NCI-H2107 (cell line): ENCODE data around the gene HMMR.

ENCODE experiments used
- DNase-seq: peaks from one replicate; lab custom pipeline; 2025; lab: John Stamatoyannopoulos, UW

Gene HMMR

DNA sequence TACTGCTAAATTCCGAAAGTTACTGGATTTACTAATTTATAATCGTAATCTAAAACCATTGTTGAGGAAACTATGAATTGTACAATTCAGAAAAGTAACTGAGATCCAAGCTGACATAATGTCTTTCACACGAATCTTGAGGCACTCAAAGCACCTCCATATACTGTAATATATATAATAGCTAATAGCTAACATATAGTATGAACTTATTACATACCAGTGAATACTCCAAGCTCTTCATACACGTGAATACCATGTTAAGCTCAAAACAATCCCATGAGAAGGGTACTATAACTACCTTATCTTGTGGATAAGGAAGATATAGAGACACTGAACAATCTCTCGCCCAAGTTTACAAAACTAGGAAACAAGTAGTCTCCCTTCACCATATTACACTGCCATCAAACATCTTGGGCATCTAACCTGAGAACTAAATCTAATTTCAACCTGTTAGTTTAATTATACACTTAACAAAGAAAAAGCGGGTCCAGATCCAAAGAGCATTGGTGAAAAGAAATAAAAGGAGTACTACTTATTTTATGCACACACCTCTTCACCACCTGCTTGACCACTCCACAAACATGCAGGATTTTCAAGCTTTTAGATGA, 1.6 kb upstream of the HMMR start:
- DNase-seq: no peak

DNA sequence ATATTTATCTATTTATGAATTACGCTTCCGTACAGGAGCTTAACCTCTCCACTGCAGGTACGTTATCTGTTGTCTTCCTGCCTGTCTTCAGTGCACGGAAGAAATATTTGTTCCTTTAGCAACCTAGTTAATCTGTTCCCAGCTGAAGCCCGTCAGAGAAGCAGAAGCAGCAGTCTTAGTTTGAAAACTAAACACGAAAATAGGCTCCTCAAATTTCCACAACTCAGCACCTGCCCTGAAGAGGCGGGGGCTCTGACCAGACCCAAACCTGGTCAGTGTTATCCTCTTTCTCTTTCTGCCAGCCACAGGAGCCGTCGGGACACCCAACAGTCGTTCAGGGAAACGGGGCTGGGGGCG, 992 bp upstream of the HMMR start:
- no peak for DNase-seq

DNA sequence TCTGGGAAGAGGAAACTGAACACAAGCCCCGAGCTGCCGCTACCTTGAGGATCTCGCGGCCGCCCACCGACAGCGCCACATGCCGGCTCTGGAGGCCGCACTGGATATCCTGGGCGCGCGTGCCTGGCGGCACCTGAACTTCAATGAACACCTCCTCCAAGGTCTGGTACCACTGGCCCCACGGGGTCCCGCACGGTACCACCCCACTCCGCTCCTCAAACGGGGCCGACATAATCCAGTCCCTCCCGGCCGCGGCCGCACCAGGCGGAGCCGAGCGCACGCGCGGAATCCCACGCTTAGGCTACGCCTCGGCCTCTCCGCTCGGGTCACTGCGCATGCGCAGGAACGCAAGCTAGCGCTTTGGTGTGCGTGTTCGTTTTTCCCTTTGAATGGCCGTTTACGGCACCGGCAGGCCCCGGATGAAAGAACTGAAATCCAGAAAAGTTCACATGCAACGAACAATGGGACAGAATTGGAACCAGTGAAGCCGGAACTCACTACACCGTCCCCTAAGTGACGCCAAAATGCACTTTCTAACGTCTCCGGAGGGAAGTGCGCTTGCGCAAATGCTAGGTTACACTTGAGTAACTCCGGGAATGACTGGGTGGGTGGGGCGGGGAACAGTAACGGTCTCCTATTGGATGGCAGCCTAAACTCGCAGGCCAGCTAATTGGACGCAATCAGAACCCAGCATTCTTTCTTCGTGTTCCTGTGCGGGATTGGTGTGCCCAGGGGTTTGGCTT, 442 bp upstream of the HMMR start, which contains the start of gene NUDCD2:
TSS of gene NUDCD2 (minus strand) at position 284 of the 743 bp plus-strand sequence. CDS start at position 232, 52 bp downstream.
- peak; percentile 92 for DNase-seq

DNA sequence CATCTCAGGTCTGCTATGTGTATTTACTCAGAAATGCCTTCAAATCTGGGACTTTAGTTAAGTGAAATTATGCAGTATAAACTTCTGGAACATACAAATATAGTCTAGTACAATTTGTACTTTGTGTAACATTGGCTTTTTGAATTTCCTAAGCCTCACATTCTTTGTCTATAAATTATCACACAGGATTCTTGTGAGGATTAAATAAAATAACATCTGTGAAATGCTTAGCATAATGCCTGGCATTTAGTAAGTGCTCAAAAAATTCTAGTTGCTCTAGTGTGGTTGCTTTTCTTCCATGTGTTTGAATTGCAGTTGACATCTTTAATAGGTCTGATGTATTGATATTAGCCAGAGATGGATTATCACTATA, 2.6 kb downstream of the HMMR start:
- no peak for DNase-seq

DNA sequence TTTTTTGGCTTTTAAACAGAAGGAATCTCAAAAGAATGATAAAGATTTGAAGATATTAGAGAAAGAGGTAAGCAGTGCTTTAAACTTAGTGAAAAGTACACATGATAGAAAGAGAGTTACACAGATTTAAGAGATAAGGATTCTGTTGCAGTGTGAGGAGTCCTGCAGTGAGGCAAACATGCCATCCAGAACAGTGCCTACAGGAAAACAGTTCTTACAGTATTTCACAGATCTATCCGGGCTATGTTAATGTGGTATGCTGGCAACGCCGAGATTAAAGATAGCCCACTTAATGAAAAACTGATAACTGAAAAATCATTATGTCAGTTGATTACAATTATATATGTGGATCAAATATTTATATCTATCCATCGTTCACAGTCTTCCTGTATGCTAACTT, 7.2 kb downstream of the HMMR start:
- DNase-seq: no peak

DNA sequence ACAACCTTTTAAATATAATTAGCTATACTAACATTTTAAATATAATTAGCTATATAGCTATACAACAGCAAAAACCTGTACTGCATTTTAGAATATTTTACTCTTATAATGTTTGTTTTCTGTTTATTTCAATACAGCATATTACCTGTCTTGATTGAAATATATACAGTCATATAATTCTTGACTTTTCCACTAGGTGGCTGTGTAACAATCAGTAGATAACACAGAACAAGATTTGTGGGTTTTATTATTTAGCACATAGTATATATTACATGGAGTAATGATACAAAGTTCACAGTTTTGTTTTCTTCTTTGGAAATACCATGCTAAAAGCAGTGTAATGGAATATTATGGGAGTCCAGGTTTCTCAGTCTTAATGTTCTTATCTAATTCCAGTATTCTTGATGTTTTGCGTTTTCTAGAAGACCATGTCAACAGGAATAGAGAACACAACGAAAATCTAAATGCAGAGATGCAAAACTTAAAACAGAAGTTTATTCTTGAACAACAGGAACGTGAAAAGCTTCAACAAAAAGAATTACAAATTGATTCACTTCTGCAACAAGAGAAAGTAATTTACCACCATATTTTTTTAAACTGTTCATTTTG, 13.3 kb downstream of the HMMR start:
- no peak for DNase-seq

DNA sequence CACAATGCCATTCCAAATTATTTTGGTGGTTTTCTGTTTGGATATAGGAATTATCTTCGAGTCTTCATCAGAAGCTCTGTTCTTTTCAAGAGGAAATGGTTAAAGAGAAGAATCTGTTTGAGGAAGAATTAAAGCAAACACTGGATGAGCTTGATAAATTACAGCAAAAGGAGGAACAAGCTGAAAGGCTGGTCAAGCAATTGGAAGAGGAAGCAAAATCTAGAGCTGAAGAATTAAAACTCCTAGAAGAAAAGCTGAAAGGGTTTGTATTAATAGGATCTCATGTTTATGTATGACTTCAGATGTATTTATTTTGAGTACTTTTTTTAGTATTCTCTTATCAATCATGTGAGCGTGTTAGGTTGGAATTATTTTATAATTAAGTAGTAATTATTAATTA, 15.0 kb downstream of the HMMR start:
- DNase-seq: no peak

DNA sequence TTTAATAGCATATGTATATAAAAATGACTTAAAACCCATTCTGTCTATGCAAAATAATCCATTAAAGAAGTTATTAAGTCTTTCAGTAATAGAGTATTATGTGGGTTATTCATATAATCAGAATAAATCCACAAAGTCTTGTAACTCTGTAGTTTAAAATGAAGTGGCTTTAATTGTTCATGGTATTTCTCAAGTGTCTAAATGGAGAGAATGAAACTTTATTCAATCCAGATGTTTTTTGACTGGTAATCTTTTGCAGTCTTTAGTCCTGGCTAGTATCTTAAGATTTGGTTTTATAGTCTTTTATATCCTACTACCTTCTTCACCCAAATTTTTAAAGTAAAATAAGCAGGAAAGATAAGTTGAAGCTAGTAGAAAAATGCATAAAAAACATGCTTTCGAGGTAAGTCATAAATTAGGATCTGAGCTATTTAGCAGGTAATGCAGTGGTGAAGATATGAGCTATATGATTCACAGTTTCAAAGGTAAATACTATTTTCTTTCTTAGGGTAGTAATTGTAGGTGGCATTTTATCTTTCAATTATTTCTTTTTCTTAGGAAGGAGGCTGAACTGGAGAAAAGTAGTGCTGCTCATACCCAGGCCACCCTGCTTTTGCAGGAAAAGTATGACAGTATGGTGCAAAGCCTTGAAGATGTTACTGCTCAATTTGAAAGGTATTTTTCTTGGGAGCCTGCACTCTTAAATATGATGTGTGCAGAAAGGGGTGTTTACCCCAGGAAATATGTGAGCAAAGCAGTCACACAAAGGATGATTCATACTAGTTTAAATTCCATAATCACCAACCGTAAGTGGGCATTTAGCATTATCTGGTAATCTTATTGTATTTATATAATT, 17.9 kb downstream of the HMMR start:
- no peak for DNase-seq

DNA sequence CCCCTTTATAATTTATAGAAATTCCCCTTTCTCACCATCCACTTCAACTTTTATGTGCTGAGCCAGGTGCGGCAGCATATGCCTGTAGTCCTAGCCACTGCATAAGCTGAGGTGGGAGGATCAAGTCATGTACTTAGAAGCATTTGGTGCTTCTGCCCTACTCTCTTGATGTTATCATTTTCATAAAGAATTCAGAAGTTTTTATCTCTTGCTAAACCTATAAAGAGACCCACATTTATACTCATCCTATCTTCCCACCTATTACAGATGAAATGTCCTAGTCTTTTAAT, 18.5 kb downstream of the HMMR start:
- no peak for DNase-seq

DNA sequence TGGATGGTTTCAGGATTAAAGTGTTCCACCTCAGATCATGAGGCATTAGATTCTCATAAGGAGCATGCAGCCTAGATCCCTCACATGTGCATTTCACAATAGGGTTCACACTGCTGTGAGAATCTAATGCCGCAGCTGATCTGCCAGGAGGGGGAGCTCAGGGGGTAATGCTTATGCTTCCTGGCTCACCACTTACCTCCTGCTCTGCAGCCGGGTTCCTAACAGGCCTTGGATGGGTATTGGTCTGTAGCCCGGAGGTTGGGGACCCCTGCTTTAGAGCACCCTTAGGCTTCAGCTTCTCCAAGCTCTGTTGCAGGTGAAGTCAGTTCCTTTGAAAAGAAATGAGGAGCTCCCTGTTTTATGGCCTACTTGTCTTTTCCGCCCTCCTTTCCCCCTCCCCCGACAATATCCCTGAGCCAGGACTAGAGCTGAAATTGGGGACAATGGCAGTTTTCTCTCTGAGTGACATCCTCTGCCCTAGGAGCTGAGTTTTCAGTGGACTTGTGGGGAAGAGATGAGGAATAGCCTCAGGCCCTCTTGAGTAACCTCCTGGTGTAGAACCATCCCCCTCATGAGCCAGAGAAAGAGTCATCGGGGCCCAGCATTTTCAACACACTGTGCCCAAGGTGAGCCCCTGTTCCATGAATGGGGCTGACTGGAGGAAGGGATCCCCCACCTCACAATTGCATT, 28.8 kb downstream of the HMMR start:
- DNase-seq: no peak

DNA sequence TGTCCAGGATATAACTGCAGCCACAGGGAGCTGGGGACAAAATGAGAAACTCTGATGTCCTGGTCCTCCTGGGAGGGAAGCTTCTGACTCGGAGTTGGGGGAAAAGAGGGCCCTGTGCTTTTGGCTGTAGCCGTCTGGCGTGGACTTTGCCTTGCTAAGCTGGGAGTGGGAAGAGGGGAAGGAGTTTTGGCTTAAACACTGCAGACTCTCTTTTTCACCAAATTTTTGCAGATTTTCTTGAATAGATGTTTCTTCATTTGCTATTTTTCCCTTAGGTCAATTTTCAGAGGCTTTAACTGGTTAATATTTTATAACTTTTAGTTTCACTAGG, 29.3 kb downstream of the HMMR start:
- no peak for DNase-seq

DNA sequence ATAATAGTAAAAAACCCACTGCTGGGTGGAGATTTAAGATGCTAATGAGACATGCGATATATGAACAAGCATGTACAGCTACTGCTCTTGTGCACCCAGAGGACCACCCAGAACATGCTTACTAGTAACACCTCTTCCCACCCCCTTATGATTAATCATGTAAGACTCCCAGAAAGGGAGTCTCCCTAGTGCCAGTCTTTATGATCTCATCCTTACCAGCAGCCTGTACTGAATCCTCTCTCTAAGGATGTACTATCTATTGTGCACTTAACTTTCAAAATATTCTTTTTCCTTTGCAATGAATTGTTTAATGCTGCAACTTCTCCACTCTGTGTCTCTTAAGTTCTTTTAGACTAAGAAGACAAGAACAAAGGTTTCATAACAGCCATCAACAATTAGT, 35.9 kb downstream of the HMMR start:
- no peak for DNase-seq

DNA sequence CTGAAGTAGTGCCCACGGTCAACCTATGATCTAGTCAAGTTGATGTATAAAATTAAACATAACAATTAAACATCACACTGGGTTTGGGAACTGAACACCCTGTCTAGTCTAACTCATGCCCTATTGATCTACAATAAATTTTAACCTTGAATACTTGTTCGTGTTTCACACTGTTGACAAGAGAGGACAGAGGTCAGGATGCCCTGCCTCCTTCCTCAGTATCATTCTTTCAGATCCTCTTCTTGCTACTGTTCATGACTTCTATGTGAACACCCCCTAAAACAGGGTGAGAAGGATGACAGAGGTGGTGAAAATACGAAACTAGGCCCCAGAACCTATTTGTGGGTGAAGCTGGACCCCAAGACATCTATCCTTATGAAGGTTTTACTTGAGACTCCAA, 36.9 kb downstream of the HMMR start:
- no peak for DNase-seq

DNA sequence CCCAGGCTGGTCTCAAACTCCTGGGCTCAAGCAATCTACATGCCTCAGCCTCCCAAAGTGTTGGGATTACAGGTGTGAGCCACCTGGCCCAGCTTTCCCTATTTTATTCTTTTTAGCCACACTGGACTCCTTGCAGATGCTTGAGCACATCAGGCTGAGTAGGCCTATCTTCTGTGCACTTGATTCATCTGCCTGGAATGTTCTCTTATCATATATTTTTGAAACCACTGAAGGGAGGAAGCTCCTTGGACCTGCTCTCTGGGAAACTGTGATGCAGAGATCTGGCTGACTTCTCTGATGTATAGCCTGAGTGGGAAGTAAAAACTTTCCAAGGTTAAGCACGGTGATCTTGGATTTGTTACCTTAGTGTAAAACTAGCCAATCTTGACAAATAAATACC, 38.5 kb downstream of the HMMR start:
- no peak for DNase-seq

DNA sequence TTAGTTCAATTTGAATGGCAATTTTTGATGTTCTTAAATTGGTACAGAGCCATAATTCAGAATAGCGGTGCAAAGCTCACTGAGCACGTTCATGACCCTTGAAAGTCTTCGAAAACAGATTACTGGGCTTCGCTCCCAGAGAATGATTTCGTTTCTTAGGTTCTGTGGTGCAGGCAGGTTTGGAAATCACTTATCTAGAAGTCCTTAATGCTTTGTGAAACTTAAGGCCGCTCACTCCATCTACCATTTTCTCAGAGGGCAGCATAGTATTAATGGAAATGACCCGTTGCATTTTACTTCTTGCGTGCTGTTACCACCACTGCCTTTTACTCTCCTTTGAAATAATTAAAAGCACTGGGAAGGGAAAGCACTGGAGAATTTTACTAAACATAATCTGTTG, 42.1 kb downstream of the HMMR start:
- no peak for DNase-seq

DNA sequence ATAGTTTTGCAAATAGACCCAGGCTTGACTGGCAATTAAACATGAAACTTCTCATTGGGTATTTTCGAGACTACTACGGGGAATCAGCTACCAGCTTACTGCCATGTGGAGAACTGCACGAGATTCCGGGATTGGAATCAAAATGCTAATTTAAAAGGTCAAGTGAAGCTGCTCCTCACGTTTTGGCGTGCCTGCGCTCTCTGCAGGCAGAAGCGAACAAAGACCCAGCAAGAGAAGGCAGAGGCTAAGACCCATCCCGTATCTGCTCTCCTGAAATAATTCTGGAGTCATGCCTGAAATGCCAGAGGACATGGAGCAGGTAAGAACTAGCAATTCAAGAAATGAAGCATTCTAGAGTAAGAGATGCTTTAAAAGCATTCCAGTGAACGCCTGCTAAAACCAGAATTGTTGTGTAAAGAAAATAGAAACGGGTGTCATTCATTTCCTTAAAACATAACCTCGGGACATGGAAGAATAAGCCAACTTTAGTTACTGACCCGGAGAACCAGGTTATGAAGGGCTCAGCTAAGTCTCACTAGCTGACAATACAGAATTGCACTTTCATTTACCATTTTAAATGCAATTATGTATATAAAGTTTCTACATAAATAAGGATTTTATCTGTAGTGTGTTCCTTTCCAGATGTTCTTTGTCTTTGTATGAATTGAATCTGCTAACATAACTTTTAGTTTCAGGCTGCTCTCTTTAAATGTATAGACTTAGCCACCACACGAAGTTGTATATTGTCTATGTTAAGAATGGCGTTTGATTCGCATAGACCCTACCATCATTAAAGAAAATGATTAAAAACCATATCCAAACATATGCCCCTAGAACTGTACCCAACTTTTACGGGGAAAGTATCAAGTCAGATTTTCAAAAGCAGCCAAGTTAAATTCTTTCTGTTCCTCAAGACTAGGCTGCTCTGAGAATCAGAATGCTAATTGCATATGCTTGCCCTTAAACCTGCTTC, 43.0 kb downstream of the HMMR start:
- DNase-seq: no peak

DNA sequence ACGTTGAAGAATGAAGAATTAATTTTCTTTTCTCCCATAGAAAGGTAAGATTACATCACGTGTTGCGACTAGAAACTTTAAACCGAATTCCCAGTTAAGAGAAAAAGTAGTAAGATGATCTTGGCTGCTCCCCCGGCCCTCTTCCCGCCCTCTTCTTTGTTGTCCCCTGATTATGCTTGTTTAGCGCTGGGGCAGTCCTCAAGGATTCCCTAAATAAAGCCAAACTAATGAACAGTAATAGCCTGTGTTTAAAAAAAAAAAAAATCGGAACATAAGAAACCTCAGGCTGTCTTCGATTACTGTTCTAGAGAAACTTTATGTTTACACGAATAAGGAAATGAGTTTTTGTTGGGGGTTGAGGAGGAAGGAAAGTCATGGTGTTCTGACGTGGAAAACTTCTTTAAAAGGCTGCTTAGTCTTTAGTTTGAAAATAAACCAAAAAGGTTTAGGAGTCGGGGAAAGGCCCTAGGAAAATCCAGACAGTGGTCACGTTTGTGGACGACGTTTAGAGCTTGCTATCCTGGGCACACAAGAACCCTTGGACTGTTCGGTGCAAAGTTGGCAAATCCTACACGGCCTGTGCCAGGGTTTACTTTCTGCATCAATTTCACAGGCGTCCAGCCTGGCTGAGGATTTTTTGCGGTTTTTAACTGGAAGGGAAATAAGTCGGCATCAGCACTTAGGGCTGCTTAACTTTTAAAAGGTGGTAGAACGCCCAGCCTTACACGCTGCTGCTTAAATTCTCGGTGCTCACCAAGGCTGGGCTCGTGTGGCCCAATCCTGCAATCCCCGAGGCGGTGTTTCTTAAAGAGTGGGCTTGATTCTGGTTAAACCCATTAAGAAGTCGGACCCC, 43.9 kb downstream of the HMMR start:
- DNase-seq: no peak

DNA sequence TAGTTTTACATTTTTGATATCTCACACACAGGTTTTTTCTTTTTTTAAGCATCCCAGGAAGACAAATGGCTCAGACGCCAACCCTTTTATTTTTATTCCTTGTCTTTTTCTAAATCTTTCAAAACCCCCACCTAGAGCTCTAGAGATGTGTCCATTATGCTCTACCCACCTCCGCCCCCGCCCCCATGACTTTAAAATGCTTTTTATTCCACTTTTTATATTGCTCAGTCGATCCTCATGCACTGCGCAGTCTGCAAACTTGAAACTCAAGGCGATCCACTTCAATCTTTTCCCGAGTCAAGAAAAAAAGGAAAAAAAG, 44.6 kb downstream of the HMMR start:
- DNase-seq: no peak

DNA sequence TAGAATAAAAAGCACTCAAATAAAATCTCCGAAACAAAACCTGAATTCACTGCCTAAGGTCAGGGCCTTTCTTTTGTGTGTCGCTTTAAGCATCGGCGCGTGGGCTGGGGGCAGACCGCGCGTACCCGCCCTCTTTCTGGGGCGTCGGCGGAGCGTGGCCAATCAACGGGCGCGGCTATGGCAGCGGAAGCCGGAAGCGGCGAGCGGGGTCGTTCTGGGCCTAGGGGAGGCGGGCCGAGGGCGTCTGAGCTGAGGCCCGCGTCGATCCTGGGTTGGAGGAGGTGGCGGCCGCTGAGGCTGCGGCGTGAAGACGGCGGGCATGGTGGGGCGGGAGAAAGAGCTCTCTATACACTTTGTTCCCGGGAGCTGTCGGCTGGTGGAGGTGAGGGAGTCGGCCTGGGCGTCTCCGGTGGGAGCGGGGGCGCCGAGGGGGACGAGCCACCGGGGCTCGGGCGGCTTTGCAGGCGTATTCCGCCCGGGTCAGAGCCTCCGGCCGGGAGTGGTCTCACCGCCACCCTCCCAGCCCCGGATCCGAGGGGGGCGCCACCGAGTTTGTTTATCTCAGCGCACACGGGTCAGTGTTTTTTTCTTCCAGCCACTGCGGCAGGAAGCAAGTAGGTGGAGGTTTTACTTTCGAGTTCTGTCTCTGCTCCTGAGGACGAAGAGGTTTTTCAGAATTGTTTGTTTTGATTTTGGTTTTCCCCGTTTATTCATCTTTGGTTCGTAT, 45.1 kb downstream of the HMMR start, which contains the start of gene MAT2B:
TSS of gene MAT2B (plus strand) at position 252 of the 727 bp plus-strand sequence. CDS start at position 320, 68 bp downstream.
- peak; percentile 72 for DNase-seq

DNA sequence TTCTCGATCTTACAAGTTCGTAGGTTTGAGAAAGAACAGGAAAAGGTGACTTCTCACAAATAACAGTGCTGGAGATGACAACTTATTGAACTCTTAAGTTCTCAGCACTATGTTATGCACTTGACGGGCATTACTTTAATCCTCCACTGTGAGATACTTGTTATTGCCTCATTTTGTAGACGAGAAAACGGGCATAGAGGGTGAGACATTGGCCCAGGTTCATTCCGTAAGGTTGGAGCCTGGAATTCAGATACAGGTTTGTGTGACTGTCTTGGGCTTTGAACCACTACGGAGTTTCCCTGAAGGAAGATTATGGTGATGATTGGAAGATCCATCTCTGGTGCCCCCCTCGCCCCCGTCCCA, 45.6 kb downstream of the HMMR start:
- no peak for DNase-seq
